ENCODE data around the gene BCL7B.

GRCh38 chr7:73602721-73603651 lies 45.5 kb upstream of the BCL7B start:
- TF ChIP-seq CTCF (IDR thresholded peaks at IDR 0.05; ENCODE audit: insufficient read depth, low read length, poor library complexity, severe bottlenecking) (no peak), EZH2phosphoT487 (conservative IDR thresholded peaks at IDR 0.05; ENCODE audit: low read length) (no peak)
